Measurements from ENCODE around the gene DUOX1.

Gene DUOX1

DNA sequence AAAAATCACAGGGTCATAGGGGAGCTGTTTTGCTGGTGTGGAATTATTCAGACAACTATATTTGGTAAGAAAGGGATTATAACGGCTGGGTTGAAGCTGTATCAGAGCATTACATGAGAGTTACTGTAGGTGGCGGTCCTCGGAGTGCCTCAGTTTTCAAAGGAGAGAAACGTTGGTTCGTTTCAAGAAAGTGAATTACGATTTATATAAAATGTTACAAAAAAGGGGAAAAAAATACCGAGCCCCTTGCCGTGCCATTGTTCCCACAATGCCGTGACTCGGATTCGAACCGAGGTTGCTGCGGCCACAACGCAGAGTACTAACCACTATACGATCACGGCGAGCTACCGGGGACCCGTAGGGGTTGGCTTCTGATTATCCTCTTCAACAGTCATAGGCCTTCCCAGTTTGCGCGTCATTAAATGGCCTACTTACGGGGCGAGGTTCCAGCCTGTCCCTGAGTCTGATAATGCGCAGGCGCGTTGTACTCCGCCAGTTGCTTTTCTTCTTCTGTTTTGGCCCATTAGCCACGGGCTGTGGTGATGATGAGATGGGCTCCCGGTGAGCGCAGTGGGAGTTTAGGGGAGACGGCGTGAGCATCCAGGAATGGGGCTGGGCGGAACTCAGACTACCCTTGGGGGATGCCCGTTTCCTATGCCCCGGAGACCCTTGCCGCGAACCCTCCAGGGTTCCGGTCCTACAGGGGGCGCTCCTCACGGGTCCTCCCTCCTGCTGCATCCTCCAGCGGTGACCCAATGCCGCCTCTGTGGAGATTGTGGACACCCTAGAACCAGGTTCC is 68.7 kb downstream of the DUOX1 start:
- peak; percentile 95 for DNase-seq

GRCh38 chr15:45199136-45199810 is 69.5 kb downstream of the DUOX1 start:
- DNase-seq = peak; percentile 79

- peak; percentile 98 for DNase-seq
Measured at GRCh38 chr15:45200001-45200798, 70.4 kb downstream of the DUOX1 start.

DNA sequence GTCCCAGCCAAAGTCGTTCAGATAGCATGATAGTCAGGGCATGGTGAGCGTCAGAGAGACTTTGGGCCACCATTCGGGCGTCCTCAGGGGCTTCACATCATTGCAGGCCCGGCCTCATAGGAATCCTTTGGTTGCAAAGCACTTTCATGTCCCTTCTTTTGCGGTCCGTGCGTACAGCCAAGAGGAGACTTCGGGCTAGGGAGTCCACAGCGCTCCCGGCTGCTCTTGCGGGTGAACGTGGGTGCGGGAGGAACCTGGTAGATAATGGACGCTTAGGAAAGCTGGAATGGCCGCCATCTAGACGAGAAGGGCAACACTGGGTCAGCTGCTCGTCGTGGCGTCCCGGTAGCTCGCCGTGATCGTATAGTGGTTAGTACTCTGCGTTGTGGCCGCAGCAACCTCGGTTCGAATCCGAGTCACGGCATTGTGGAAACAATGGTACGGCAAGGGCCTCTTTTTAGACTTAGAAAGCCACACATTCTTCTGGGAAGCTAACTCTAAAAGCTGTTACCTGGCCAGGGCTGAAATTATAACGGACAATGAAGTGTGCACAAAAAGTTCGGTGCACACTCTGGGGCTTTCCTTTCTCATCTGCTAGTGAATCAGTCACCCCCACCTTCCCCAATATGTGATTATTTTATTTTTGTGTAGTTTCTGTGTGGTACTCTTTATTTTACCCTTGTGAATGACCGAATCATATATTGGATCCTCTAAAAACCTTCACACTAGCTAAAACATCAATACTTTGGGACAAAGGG is 71.2 kb downstream of the DUOX1 start:
- DNase-seq = peak; percentile 93

DNA sequence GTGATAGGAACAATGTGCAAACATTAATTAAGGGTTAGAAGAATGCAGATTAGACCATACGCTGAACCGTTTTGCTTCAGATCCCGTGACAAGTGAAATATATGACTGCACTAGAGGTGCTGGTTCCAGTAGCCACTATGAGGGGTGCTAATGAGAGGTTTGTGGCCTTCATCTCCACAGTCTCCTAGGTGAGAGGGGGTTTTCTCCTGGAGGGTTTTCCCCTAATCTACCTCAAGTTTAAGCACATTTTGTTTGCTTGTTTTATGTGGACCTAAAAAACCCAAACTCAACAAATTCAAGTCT is 71.7 kb downstream of the DUOX1 start:
- peak; percentile 46 for DNase-seq

- DNase-seq = peak; percentile 68
Measured at GRCh38 chr15:45201869-45202268, 72.1 kb downstream of the DUOX1 start.

GRCh38 chr15:45203182-45203581 is 73.4 kb downstream of the DUOX1 start:
- DNase-seq = no peak

GRCh38 chr15:45205192-45205591 is 75.4 kb downstream of the DUOX1 start:
- peak; percentile 79 for DNase-seq

- no peak for DNase-seq
Measured at GRCh38 chr15:45212493-45212892, 82.7 kb downstream of the DUOX1 start.

Measured in NCI-H69 (cell line).